Transverse colon (tissue), 4 donors: ENCODE measurements around the gene PGPEP1. TPM values are rescaled to one million over a fixed set of nuclear protein-coding genes. Genes with fewer than 3 reads are reported as not detected.

Source experiments
- DNase-seq: peaks from one replicate; pipeline ENCODE4 v3.0.0-alpha.2; 2019
- H3K27ac ChIP-seq, 4 donors: fragments of 200-600 bp; sonication (generic); 2 replicates each; pipeline ENCODE4 v1.5.1; 2016 to 2018; ENCODE audit warnings: inconsistent platforms in 4 of 4
- H3K27me3 ChIP-seq: fragments of 200-600 bp; sonication (generic); 2 replicates; pipeline ENCODE4 v1.5.1; 2017; ENCODE audit warnings: inconsistent platforms
- H3K36me3 ChIP-seq, 4 donors: fragments of 200-600 bp; sonication (generic); 2 replicates each; pipeline ENCODE4 v1.5.1; 2017 to 2019; ENCODE audit warnings: inconsistent platforms in 4 of 4
- H3K4me1 ChIP-seq, 4 donors: fragments of 200-600 bp; sonication (generic); 2 replicates each; pipeline ENCODE4 v1.5.1; 2017 to 2020; ENCODE audit warnings: inconsistent platforms in 4 of 4
- H3K4me3 ChIP-seq, 4 donors: fragments of 200-600 bp; sonication (generic); 1 replicate in 1 of 4; 2 replicates in 3 of 4; pipeline versions ENCODE4 v1.5.1 to v1.6.1; 2017 to 2019; ENCODE audit warnings: inconsistent platforms in 4 of 4
- H3K9me3 ChIP-seq, 2 donors: fragments of 200-600 bp; sonication (generic); 2 replicates each; pipeline ENCODE4 v1.5.1; 2017 to 2019; ENCODE audit warnings: inconsistent platforms in 2 of 2
- CTCF ChIP-seq, 5 experiments: fragments of 200-600 bp in 3 of 5; fragments of 450-650 bp in 2 of 5; sonication (generic) in 3 of 5; IDR thresholded peaks; 1 replicate in 2 of 5; 2 replicates in 3 of 5; pipeline ENCODE4 v1.5.1; 2016 to 2017; ENCODE audit warnings: antibody characterized with exemption in 5 of 5, inconsistent platforms in 3 of 5, mild to moderate bottlenecking in 2 of 5, moderate library complexity in 1 of 5
- EP300 ChIP-seq: sonication (generic); formaldehyde crosslinking; IDR thresholded peaks from one replicate; pipeline ENCODE4 v1.6.1; 2017; ENCODE audit warnings: antibody characterized with exemption, low read depth
- POLR2A ChIP-seq: fragments of 450-650 bp; IDR thresholded peaks from one replicate; pipeline ENCODE4 v1.6.1; 2016; ENCODE audit warnings: antibody characterized with exemption, mild to moderate bottlenecking, moderate library complexity
- POLR2AphosphoS5 ChIP-seq, 3 donors: sonication (generic); formaldehyde crosslinking; IDR thresholded peaks; one replicate each; pipeline ENCODE4 v1.6.1; 2016; ENCODE audit warnings: antibody characterized with exemption in 3 of 3
- WGBS, 2 donors: methylation state at CpG; one replicate each; pipeline ENCODE4 v1.1.5; 2018; ENCODE audit warnings: low coverage in 1 of 2; 5-methylcytosine and 5-hydroxymethylcytosine counted together
- in situ Hi-C, 4 donors: fragments of 200-750 bp; cut with MboI; loops; one replicate each; pipeline versions ENCODE4 v1.15.0 to v1.15.1; 2017; ENCODE audit warnings: low sequenced_read_pairs in 3 of 4, low pct_ligation_motif_present in 1 of 4, low pct_unique_long_range_greater_than_20kb in 1 of 4
- intact Hi-C: fragments of 100-400 bp; cut with DNase I; formaldehyde crosslinking; loops from one replicate; pipeline ENCODE4 v1.15.1; 2023; ENCODE audit warnings: low total_unique reads
- total RNA-seq, 4 donors: library from RNA; depleted of rRNA; stranded (reverse); fragments of >200 nt; gene quantifications; one replicate each; pipeline ENCODE4 v1.1.0, GENCODE V29; 2016

The PGPEP1 gene
- total RNA-seq, 4 donors from 2014 or later = 59.7 to 110 (median 73.0) TPM

GRCh38 chr19:18414504-18415177 is 74.2 kb downstream of the PGPEP1 start:
- Histone ChIP-seq H3K4me3 (peak overlapping the region in 1 of 4 donors; percentile 22), H3K27me3 (peaks cover 24% of the 10 kb centered on the region), H3K9me3 (no peaks in the 10 kb centered on the region), H3K4me1 (peaks cover 35 to 51% (median 49%) of the 10 kb centered on the region in 4 donors), H3K27ac (peak overlapping the region; percentile 87 to 92 (median 88)), H3K36me3 (no peaks in the 10 kb centered on the region)
- in situ Hi-C loops = loop anchor here in 2 of 4 donors (5.0 to 25.0 kb wide), 2 partner anchors 72 to 152 kb away; partner anchors contain the start of genes IQCN (in 1 of the 2) and PGPEP1 (in 1 of the 2)
- TF ChIP-seq POLR2AphosphoS5 (IDR thresholded peaks at IDR 0.05) (no peak), CTCF (IDR thresholded peaks at IDR 0.05) (no peak), EP300 (no peak), POLR2A (no peak)
- WGBS, 2 donors = 10 to 29% methylated on average over 4 to 11 of the region's 11 CpGs
- no peak for DNase-seq
- intact Hi-C loops = loop anchor here (10.0 kb wide), 2 partner anchors 150 to 210 kb away; partner anchors contain the start of gene RAB3A

- H3K27me3 ChIP-seq = peaks cover 24% of the 10 kb centered on the region
- peaks cover 35 to 56% (median 54%) of the 10 kb centered on the region in 4 donors for H3K4me1 ChIP-seq
- 35% methylated on average over 25 of the region's 25 CpGs; no CpG with 5 or more reads in 1 of the 2 donors for WGBS, 2 donors
- no peaks in the 10 kb centered on the region for H3K9me3 ChIP-seq
- in situ Hi-C loops (loop anchor here in 1 of 4 donors (25.0 kb wide), 1 partner anchor 153 kb away; the partner anchor contains the start of gene IQCN), intact Hi-C loops (loop anchor here (10.0 kb wide), 2 partner anchors 151 to 211 kb away; partner anchors contain the start of gene RAB3A)
- DNase-seq = peak; percentile 54
- no peak for TF ChIP-seq CTCF (IDR thresholded peaks at IDR 0.05)
- TF ChIP-seq POLR2A = no peak
- TF ChIP-seq EP300 = no peak
- peak; percentile 40 to 66 (median 58) for TF ChIP-seq POLR2AphosphoS5 (IDR thresholded peaks at IDR 0.05)
- H3K36me3 ChIP-seq = no peaks in the 10 kb centered on the region
- H3K4me3 ChIP-seq = peak overlapping the region in 2 of 4 donors; percentile 5 to 22
- peak overlapping the region; percentile 87 to 92 (median 88) for H3K27ac ChIP-seq
Measured at GRCh38 chr19:18415178-18415867, 74.9 kb downstream of the PGPEP1 start.

GRCh38 chr19:18416778-18417249 is 76.4 kb downstream of the PGPEP1 start:
- intact Hi-C loops (loop anchor here (10.0 kb wide), 2 partner anchors 152 to 212 kb away; partner anchors contain the start of gene RAB3A), in situ Hi-C loops (loop anchor here in 1 of 4 donors (25.0 kb wide), 1 partner anchor 155 kb away; the partner anchor contains the start of gene IQCN)
- Histone ChIP-seq H3K27me3 (peaks cover 24% of the 10 kb centered on the region), H3K4me1 (peaks cover 35 to 69% (median 64%) of the 10 kb centered on the region in 4 donors), H3K9me3 (no peaks in the 10 kb centered on the region), H3K27ac (peak overlapping the region; percentile 87 to 92 (median 88)), H3K36me3 (no peaks in the 10 kb centered on the region), H3K4me3 (peak overlapping the region; percentile 15 to 35 (median 24))
- peak; percentile 81 for DNase-seq
- peak; percentile 14 for TF ChIP-seq POLR2A
- peak in 2 of 3 donors; percentile 7 to 12 for TF ChIP-seq POLR2AphosphoS5 (IDR thresholded peaks at IDR 0.05)
- TF ChIP-seq CTCF (IDR thresholded peaks at IDR 0.05) = no peak
- WGBS, 2 donors = 0 to 1% methylated on average over 9 to 37 of the region's 44 CpGs
